Measurements from ENCODE around the gene CDK14.

The CDK14 gene

DNA sequence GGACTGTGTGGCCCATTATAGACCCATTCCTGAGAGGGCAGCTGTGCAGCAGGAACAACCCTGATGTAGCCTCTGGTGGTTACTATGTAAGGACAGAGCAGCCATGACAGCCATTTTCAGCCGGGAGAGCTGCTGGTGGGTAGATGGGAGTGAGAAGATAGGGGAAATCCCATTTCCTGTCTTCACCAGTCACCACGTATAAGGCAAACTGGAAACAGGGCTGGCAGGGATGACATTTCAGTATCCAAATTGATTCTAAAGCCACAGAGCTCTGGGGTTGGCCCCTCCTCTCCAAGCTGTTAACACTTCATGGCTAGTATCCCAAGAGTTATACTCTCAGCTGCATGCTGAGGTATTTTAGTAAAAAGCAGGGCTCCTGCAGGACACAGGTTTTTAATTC is 652.9 kb downstream of the CDK14 start:
- no peaks in the 10 kb centered on the region for H3K9me3 ChIP-seq (ENCODE audit: control insufficient read depth, low read length)
- H3K4me1 ChIP-seq (ENCODE audit: control insufficient read depth, insufficient read depth, low read length, poor library complexity, severe bottlenecking), result no peaks in the 10 kb centered on the region
- no peak for DNase-seq
- H3K4me3 ChIP-seq (ENCODE audit: insufficient read depth, low read depth, low read length, poor library complexity, severe bottlenecking), result no peak overlapping the region
- no peaks in the 10 kb centered on the region for H3K36me3 ChIP-seq (ENCODE audit: control insufficient read depth, insufficient read depth, low read length)
- H3K27me3 ChIP-seq (replicated peaks; ENCODE audit: control insufficient read depth, insufficient read depth, low read length, poor library complexity, severe bottlenecking), result no peaks in the 10 kb centered on the region
- H3K27ac ChIP-seq (ENCODE audit: insufficient read depth, low read length, poor library complexity, severe bottlenecking), result no peak overlapping the region

DNA sequence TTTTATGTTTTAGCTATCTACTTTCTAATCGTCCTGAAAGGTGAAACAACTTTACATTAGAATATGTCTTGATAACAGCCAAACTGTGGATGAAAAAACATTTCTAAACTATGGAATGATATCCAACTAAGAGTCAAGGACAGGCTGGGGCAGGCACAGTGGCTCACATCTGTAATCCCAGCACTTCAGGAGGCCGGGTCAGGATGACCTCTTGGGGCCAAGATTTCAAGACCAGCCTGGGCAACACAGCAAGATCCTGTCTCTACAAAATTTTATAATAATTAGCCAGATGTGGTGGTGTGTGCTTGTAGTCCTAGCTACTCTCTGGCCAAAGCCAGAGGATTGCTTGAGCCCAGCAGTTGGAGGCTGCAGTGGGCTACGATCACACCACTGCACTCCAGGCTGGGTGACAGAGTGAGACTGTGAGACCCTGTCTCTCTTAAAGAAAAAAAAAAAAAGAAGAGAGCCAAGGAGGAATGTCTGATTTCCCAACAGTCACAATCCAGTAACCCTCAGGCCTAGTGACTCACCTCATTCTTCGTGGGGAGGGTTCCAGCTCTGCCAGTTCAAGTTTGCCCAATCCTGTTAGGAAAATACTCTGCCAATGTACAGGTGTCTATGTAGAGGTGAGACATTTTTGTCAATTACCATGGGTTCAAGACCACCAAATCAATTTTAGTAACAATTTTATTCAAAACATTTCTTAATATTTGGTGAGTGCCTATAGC is 653.5 kb downstream of the CDK14 start:
- DNase-seq, result no peak
- Histone ChIP-seq H3K9me3 (ENCODE audit: control insufficient read depth, low read length) (no peaks in the 10 kb centered on the region), H3K27ac (ENCODE audit: insufficient read depth, low read length, poor library complexity, severe bottlenecking) (no peak overlapping the region), H3K4me3 (ENCODE audit: insufficient read depth, low read depth, low read length, poor library complexity, severe bottlenecking) (no peak overlapping the region), H3K4me1 (ENCODE audit: control insufficient read depth, insufficient read depth, low read length, poor library complexity, severe bottlenecking) (no peaks in the 10 kb centered on the region), H3K27me3 (replicated peaks; ENCODE audit: control insufficient read depth, insufficient read depth, low read length, poor library complexity, severe bottlenecking) (no peaks in the 10 kb centered on the region), H3K36me3 (ENCODE audit: control insufficient read depth, insufficient read depth, low read length) (no peaks in the 10 kb centered on the region)

DNA sequence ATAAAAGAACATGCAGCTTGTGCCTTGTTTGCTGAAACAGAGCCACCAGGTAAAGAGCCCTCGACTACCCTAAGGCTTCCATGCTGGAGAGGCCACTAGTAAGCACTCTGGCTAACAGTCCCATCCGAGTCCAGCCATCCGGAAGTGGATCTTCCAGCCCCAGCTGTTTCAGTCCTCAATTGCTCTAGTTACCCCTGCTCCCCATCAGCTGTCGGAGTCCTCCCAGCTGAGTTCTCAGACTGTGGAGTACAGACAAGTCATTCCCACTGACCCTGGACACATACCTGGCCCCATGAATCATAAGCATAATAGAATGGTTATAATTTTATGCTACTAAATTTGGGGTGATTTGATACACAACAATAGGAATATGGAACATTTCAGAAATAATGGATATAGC is 654.6 kb downstream of the CDK14 start:
- Histone ChIP-seq H3K36me3 (ENCODE audit: control insufficient read depth, insufficient read depth, low read length) (no peaks in the 10 kb centered on the region), H3K4me1 (ENCODE audit: control insufficient read depth, insufficient read depth, low read length, poor library complexity, severe bottlenecking) (no peaks in the 10 kb centered on the region), H3K27ac (ENCODE audit: insufficient read depth, low read length, poor library complexity, severe bottlenecking) (no peak overlapping the region), H3K27me3 (replicated peaks; ENCODE audit: control insufficient read depth, insufficient read depth, low read length, poor library complexity, severe bottlenecking) (no peaks in the 10 kb centered on the region), H3K4me3 (ENCODE audit: insufficient read depth, low read depth, low read length, poor library complexity, severe bottlenecking) (no peak overlapping the region), H3K9me3 (ENCODE audit: control insufficient read depth, low read length) (no peaks in the 10 kb centered on the region)
- DNase-seq, result no peak

DNA sequence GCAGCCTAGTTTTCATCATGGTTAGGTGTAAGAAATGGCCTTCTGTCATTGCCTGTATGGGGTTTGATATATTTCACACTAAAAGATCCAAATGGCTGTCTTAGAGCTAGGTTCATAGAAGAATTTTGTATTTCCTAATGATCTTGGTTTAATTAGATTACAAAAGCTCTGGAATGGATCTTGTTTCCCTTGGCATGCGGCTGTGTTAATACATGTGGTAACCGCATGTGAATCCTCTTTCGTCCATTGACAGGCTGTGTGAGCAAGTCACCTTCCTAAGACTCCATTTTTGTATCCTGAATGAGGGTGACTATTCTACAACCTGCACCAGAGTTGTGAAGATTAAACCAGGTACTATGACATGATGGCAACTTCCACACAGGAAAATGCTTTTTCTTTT is 655.8 kb downstream of the CDK14 start:
- H3K36me3 ChIP-seq (ENCODE audit: control insufficient read depth, insufficient read depth, low read length), result no peaks in the 10 kb centered on the region
- no peak overlapping the region for H3K27ac ChIP-seq (ENCODE audit: insufficient read depth, low read length, poor library complexity, severe bottlenecking)
- no peaks in the 10 kb centered on the region for H3K27me3 ChIP-seq (replicated peaks; ENCODE audit: control insufficient read depth, insufficient read depth, low read length, poor library complexity, severe bottlenecking)
- no peaks in the 10 kb centered on the region for H3K4me1 ChIP-seq (ENCODE audit: control insufficient read depth, insufficient read depth, low read length, poor library complexity, severe bottlenecking)
- H3K4me3 ChIP-seq (ENCODE audit: insufficient read depth, low read depth, low read length, poor library complexity, severe bottlenecking), result no peak overlapping the region
- H3K9me3 ChIP-seq (ENCODE audit: control insufficient read depth, low read length), result no peaks in the 10 kb centered on the region
- DNase-seq, result no peak
